ENCODE measurements around the gene TKT.
"Not testable (repeated sequence)": the region's sequence is repeated elsewhere in the genome, so short reads cannot be mapped to it uniquely, and the experiment has no call there.

TKT gene

GRCh38 chr3:53255775-53256703 lies at the start of gene TKT:
TKT (minus strand) TSS chr3:53256022; CDS start chr3:53255942, 80 bp downstream.
- peak; percentile 79 for DNase-seq

GRCh38 chr3:53303957-53304356 lies 48.1 kb upstream of the TKT start:
- DNase-seq = no peak

GRCh38 chr3:53303549-53303948 lies 47.7 kb upstream of the TKT start:
- no peak for DNase-seq

GRCh38 chr3:53300826-53301225 lies 45.0 kb upstream of the TKT start:
- DNase-seq = no peak

GRCh38 chr3:53299611-53300023 lies 43.8 kb upstream of the TKT start:
- DNase-seq = not testable (repeated sequence)

GRCh38 chr3:53295410-53295809 lies 39.6 kb upstream of the TKT start:
- DNase-seq = no peak

- DNase-seq = no peak
These were observed 38.0 kb upstream of the TKT start for GRCh38 chr3:53293867-53294266.

GRCh38 chr3:53288214-53288613 lies 32.4 kb upstream of the TKT start:
- no peak for DNase-seq

GRCh38 chr3:53287131-53287629 lies 31.4 kb upstream of the TKT start:
- no peak for DNase-seq

- no peak for DNase-seq
These were observed 30.9 kb upstream of the TKT start for GRCh38 chr3:53286727-53287126.

- no peak for DNase-seq
These were observed 26.8 kb upstream of the TKT start for GRCh38 chr3:53282581-53282980.

- DNase-seq = no peak
These were observed 22.8 kb upstream of the TKT start for GRCh38 chr3:53278667-53279066.

GRCh38 chr3:53274938-53275605 lies 19.2 kb upstream of the TKT start:
- no peak for DNase-seq

- DNase-seq = no peak
These were observed 17.4 kb upstream of the TKT start for GRCh38 chr3:53273146-53273670.

GRCh38 chr3:53269888-53270880 lies 14.4 kb upstream of the TKT start:
- DNase-seq = peak; percentile 93

GRCh38 chr3:53269193-53269592 lies 13.4 kb upstream of the TKT start:
- DNase-seq = not testable (repeated sequence)

- DNase-seq = no peak
These were observed 11.9 kb upstream of the TKT start for GRCh38 chr3:53267766-53268165.

- DNase-seq = no peak
These were observed 8.9 kb upstream of the TKT start for GRCh38 chr3:53264718-53265117.

GRCh38 chr3:53263907-53264306 lies 8.1 kb upstream of the TKT start:
- no peak for DNase-seq

GRCh38 chr3:53261712-53262111 lies 5.9 kb upstream of the TKT start:
- DNase-seq = no peak

GRCh38 chr3:53260286-53260785 lies 4.5 kb upstream of the TKT start:
- no peak for DNase-seq
